SH-SY5Y (cell line): Measurements from ENCODE around the gene MOV10.

ENCODE experiments used
- GATA2 ChIP-seq: IDR thresholded peaks from 2 replicates; pipeline ENCODE4 v1.6.1; 2011; ENCODE audit warnings: mild to moderate bottlenecking, low read depth, low read length
- GATA3 ChIP-seq: IDR thresholded peaks from 2 replicates; pipeline ENCODE4 v1.6.1; 2011; ENCODE audit warnings: low read depth, mild to moderate bottlenecking, low read length, moderate library complexity

DNA sequence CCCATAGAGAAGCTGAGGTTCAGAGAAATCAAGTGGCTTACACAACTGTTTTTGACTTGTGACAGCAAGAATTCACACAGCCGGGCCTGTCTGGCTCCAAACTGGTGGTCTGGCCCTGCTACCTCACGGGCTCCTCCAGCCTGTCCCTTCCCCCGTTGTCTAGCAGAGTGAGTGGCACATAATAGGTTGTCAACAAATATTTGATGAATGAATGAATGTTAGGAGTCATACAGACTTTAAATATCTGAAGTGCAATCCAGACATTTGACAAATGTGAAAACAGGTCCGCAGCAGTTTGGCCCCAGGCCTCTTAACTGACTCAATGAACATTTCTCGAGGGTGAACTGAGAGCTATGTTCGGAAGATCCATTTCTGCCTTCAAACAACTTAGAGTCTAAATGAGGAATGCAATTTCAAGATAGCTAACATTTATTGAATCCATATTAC is 33.6 kb downstream of the MOV10 start:
- TF ChIP-seq GATA3: no peak
- no peak for TF ChIP-seq GATA2
